OCI-LY7 (cell line): Measurements from ENCODE around the gene YIPF2. TPM values are rescaled to one million over a fixed set of nuclear protein-coding genes. Genes with fewer than 3 reads are reported as not detected.

Source experiments
- BruUV-seq: library from RNA; stranded (reverse); fragments of 400-500 nt; replicated peaks from 2 replicates; lab custom pipeline; 2021; lab: Mats Ljungman, UMichigan
- CTCF ChIA-PET: fragments of 300-600 bp; sonication (Branson Sonifier 250); formaldehyde crosslinking; loops from one replicate; lab custom pipeline; 2022; ENCODE audit warnings: antibody characterized with exemption; ENCODE audit not compliant: unreplicated experiment; lab: Charles Lee
- POLR2A ChIA-PET: fragments of 300-600 bp; sonication (Branson Sonifier 250); formaldehyde crosslinking; loops from one replicate; lab custom pipeline; 2022; ENCODE audit warnings: antibody characterized with exemption; lab: Charles Lee
- DNase-seq: peaks from one replicate; pipeline ENCODE4 v3.0.0-alpha.2; 2015; ENCODE audit warnings: low spot score
- H2AFZ ChIP-seq: fragments of 200-600 bp; sonication (generic), shearing (Covaris generic); 2 replicates; pipeline ENCODE4 v1.6.1; 2014; ENCODE audit warnings: mild to moderate bottlenecking, antibody characterized with exemption, low read length, moderate library complexity
- H3K27ac ChIP-seq: fragments of 200-600 bp; sonication (generic); 2 replicates; pipeline ENCODE4 v1.5.1; 2014; ENCODE audit warnings: mixed run types, low read depth, mild to moderate bottlenecking, moderate library complexity, low read length, inconsistent platforms; ENCODE audit not compliant: poor library complexity, severe bottlenecking
- H3K36me3 ChIP-seq: fragments of 200-600 bp; sonication (generic); 2 replicates; pipeline ENCODE4 v1.6.1; 2014; ENCODE audit warnings: mild to moderate bottlenecking, antibody characterized with exemption, low read length, moderate library complexity, mixed read lengths; ENCODE audit not compliant: insufficient read depth
- H3K4me1 ChIP-seq: fragments of 200-600 bp; sonication (generic); 2 replicates; pipeline ENCODE4 v1.5.1; 2014; ENCODE audit warnings: mild to moderate bottlenecking, low read length; ENCODE audit not compliant: insufficient read depth, poor library complexity, severe bottlenecking
- H3K4me2 ChIP-seq: fragments of 200-600 bp; sonication (generic); 2 replicates; pipeline ENCODE4 v1.6.1; 2014; ENCODE audit warnings: mild to moderate bottlenecking, low read length
- H3K4me3 ChIP-seq: fragments of 200-600 bp; sonication (generic); 2 replicates; pipeline ENCODE4 v1.5.1; 2014; ENCODE audit warnings: mild to moderate bottlenecking, low read depth, low read length; ENCODE audit not compliant: poor library complexity, severe bottlenecking
- H3K79me2 ChIP-seq: fragments of 200-600 bp; sonication (generic); 2 replicates; pipeline ENCODE4 v1.6.1; 2016; ENCODE audit warnings: low read depth, mild to moderate bottlenecking, low read length, moderate library complexity, mixed read lengths; ENCODE audit not compliant: insufficient read depth
- H3K9me2 ChIP-seq: fragments of 200-600 bp; sonication (generic); 2 replicates; pipeline ENCODE4 v1.6.1; 2016; ENCODE audit warnings: mild to moderate bottlenecking, low read length, mixed read lengths; ENCODE audit not compliant: insufficient read depth
- H3K9me3 ChIP-seq: fragments of 200-600 bp; sonication (generic); 2 replicates; pipeline ENCODE4 v1.6.1; 2014; ENCODE audit warnings: mild to moderate bottlenecking, mixed run types, low read length, mixed read lengths
- H4K20me1 ChIP-seq: fragments of 200-600 bp; sonication (generic); 2 replicates; pipeline ENCODE4 v1.6.1; 2014; ENCODE audit warnings: mild to moderate bottlenecking, antibody characterized with exemption, low read length, moderate library complexity, mixed read lengths; ENCODE audit not compliant: insufficient read depth
- CTCF ChIP-seq: fragments of 200-600 bp; sonication (generic); conservative IDR thresholded peaks from 2 replicates; pipeline ENCODE4 v1.5.1; 2014; ENCODE audit warnings: mild to moderate bottlenecking, antibody characterized with exemption, low read length, moderate library complexity, mixed read lengths
- EZH2phosphoT487 ChIP-seq: fragments of 200-600 bp; sonication (generic); IDR thresholded peaks from 2 replicates; pipeline ENCODE4 v1.6.1; 2018; ENCODE audit warnings: low read depth, borderline replicate concordance, mild to moderate bottlenecking, mixed run types, antibody characterized with exemption, low read length, moderate library complexity, mixed read lengths
- intact Hi-C: fragments of 100-400 bp; cut with micrococcal nuclease; formaldehyde crosslinking; loops from one replicate; pipeline ENCODE4 v1.10.0; 2022; ENCODE audit not compliant: unreplicated experiment
- total RNA-seq, 2 experiments: library from RNA; depleted of rRNA in 1 of 2; stranded (reverse); fragments of >200 nt in 1 of 2; shearing (Covaris generic) in 1 of 2; gene quantifications; 2 replicates each; pipeline ENCODE4 v1.2.3, GENCODE V29; 2014 to 2022

YIPF2 gene
- total RNA-seq, 2 experiments from 2014 or later, result 26.7 to 27.5 TPM

GRCh38 chr19:10911579-10912363 lies 16.7 kb downstream of the YIPF2 start:
- CTCF ChIA-PET, result interaction anchor here (0.6 kb wide), 1 partner anchor 23 kb away, joined by 3 read pairs; no protein-coding TSS in a partner anchor
- POLR2A ChIA-PET, result no interaction called here

GRCh38 chr19:10908380-10908960 lies 20.0 kb downstream of the YIPF2 start:
- Histone ChIP-seq H2AFZ (no peak overlapping the region), H3K4me2 (no peak overlapping the region), H3K36me3 (peaks cover 77% of the 10 kb centered on the region), H3K9me2 (no peaks in the 10 kb centered on the region), H3K79me2 (peaks cover 13% of the 10 kb centered on the region; the same call in 1 of the 2 replicates), H3K27ac (no peak overlapping the region), H4K20me1 (no peaks in the 10 kb centered on the region), H3K9me3 (no peaks in the 10 kb centered on the region), H3K4me1 (no peaks in the 10 kb centered on the region), H3K4me3 (no peak overlapping the region)
- ChIA-PET POLR2A (no interaction called here), CTCF (no interaction called here)
- DNase-seq, result no peak
- intact Hi-C loops, result no loop called here
- TF ChIP-seq EZH2phosphoT487 (no peak), CTCF (no peak)
- BruUV-seq, result no TSS peak

More at GRCh38 chr19:10911579-10912363, 16.7 kb downstream of the YIPF2 start:
- no peaks in the 10 kb centered on the region for H3K9me2 ChIP-seq
- intact Hi-C loops, result no loop called here
- H2AFZ ChIP-seq, result no peak overlapping the region
- H3K9me3 ChIP-seq, result no peaks in the 10 kb centered on the region
- H3K4me3 ChIP-seq, result no peak overlapping the region
- H3K4me1 ChIP-seq, result no peaks in the 10 kb centered on the region
- no peak overlapping the region for H3K27ac ChIP-seq
- BruUV-seq, result no TSS peak
- no peaks in the 10 kb centered on the region for H4K20me1 ChIP-seq
- H3K79me2 ChIP-seq, result no peaks in the 10 kb centered on the region
- no peak overlapping the region for H3K4me2 ChIP-seq
- no peak for DNase-seq
- TF ChIP-seq CTCF, result no peak
- H3K36me3 ChIP-seq, result peaks cover 86% of the 10 kb centered on the region

GRCh38 chr19:10907925-10908324 lies 20.5 kb downstream of the YIPF2 start:
- POLR2A ChIA-PET, result no interaction called here
- intact Hi-C loops, result no loop called here

More at GRCh38 chr19:10907925-10908324, 20.5 kb downstream of the YIPF2 start:
- H3K79me2 ChIP-seq, result peaks cover 18% of the 10 kb centered on the region; the same call in 1 of the 2 replicates
- no peaks in the 10 kb centered on the region for H3K9me2 ChIP-seq
- no peak overlapping the region for H3K4me3 ChIP-seq
- no peak overlapping the region for H3K27ac ChIP-seq
- no peaks in the 10 kb centered on the region for H3K9me3 ChIP-seq
- no peaks in the 10 kb centered on the region for H3K4me1 ChIP-seq
- TF ChIP-seq CTCF (no peak), EZH2phosphoT487 (no peak)
- H3K4me2 ChIP-seq, result no peak overlapping the region
- no peak overlapping the region for H2AFZ ChIP-seq
- peaks cover 78% of the 10 kb centered on the region for H3K36me3 ChIP-seq
- H4K20me1 ChIP-seq, result no peaks in the 10 kb centered on the region
- BruUV-seq, result no TSS peak
- CTCF ChIA-PET, result no interaction called here
- DNase-seq, result no peak
